HT-29 (cell line): Measurements from ENCODE around the gene ACTR3. TPM values are rescaled to one million over a fixed set of nuclear protein-coding genes. Genes with fewer than 3 reads are reported as not detected.
"Not testable (repeated sequence)": the region's sequence is repeated elsewhere in the genome, so short reads cannot be mapped to it uniquely, and the experiment has no call there.

Experiments
- DNase-seq: peaks from one replicate; pipeline ENCODE4 v3.0.0-alpha.2; 2015; ENCODE audit warnings: low spot score
- total RNA-seq: library from RNA; depleted of rRNA; stranded (reverse); fragments of >200 nt; shearing (Covaris generic); gene quantifications from 2 replicates; pipeline ENCODE4 v1.2.3, GENCODE V29; 2014

Gene ACTR3
- total RNA-seq, 1 experiment from 2014 or later, result 164 TPM

GRCh38 chr2:113905886-113906285, 16.0 kb downstream of the ACTR3 start:
- no peak for DNase-seq

DNA sequence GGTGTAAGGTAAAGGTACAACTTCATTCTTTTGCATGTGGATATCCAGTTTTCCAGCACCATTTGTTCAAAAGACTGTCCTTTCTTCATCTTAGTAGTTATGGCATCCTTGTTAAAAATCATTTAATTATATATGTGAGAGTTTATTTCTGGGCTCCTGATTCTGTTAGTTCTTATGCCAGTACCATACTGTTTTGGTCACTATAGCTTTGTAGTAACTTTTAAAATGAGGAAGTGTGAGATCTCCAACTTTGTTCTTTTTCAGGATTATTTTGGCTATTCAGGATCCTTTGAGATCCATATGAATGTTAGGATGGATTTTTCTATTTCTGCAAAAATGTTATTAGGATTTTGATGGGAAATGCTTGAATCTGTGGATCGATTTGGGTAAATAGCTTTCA, 16.8 kb downstream of the ACTR3 start:
- no peak for DNase-seq

DNA sequence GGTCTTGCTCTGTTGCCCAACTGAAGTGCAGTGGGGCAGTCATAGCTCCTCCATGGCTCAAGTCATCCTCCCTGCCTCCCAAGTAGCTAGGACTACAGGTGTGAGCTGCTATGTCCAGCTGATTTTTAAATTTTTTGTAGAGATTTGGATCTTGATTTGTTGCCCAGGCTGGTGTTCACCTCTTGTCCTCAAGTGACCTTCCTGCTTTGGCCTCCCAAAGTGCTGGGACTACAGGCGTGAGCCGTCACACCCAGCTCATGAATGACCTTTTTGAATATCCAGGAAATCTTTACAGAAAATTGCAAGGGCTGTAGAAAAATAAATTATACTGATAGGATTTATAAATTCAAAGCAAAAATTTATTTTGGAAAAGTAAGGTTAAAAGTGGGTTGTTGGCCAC, 17.4 kb downstream of the ACTR3 start:
- DNase-seq, result no peak

GRCh38 chr2:113910110-113910717, 20.3 kb downstream of the ACTR3 start:
- DNase-seq, result no peak

DNA sequence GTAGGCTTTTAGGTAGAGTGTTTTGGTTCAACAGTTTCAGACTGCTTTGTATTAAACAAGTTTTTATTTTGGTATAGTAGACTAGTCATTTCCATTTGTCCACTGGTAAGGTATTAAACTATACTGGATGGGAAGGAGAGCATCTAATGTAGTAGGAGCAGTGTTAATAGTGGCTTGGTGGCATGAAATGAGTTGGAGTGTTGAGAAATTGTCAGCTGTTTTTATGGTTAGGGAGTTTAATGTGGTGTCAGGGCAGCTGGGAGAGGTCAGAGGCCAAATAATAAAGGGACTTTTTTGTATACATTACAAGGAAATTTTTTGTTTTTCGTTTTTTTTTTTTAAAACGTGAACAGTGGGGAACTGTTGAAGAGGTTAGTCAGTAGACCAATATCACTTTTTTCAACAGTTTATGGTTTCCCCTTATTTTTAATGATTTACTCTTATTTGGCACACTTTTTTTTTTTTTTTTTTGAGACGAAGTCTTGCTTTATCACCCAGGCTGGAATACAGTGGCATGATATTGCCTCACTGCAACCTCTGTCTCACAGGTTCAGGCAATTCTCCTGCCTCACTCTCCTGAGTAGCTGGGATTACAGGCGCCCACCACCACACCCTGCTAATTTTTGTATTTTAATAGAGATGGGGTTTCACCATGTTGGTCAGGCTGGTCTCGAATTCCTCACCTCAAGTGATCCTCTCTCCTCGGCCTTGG, 21.2 kb downstream of the ACTR3 start:
- DNase-seq, result no peak

GRCh38 chr2:113915082-113915819, 25.4 kb downstream of the ACTR3 start:
- DNase-seq, result no peak

DNA sequence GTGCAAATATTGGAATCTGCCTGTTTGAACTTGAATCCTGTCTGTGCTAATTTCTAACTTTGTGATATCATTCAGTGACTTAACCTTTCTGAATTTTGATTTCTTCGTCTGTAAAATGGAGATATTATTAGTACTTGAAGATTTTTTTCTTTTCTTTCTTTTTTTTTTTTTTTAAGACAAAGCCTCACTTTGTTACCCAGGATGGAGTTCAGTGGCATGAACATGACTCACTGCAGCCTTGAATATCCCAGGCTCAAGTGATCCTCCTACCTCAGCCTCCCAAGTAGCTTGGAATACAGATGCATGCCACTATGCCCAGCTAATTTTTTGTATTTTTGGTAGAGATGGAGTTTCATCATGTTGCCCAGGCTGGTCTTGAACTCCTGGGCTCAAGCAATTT, 28.3 kb downstream of the ACTR3 start:
- DNase-seq, result no peak

- DNase-seq, result no peak
These were observed 31.1 kb downstream of the ACTR3 start for GRCh38 chr2:113920996-113921395.

DNA sequence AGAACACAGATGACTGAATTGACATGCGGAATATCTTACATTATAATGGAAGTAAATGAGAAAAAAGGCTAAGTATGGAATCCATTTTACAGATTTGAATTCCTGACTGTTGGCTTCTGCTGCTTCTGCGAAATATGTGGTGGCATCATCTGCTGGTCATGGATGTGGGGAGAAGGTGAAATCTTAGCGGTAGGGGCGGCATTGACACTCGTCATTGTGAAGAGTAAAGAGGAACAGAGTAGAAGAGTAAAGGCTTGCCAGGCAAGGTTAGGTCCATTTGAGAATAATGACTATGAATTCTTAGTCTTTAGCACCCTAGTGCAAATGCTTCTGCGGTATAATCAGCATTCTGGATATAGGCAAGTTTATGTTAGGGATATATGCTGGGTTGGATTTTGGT, 32.4 kb downstream of the ACTR3 start:
- DNase-seq, result no peak

- DNase-seq, result no peak
These were observed 32.9 kb downstream of the ACTR3 start for GRCh38 chr2:113922784-113923183.

DNA sequence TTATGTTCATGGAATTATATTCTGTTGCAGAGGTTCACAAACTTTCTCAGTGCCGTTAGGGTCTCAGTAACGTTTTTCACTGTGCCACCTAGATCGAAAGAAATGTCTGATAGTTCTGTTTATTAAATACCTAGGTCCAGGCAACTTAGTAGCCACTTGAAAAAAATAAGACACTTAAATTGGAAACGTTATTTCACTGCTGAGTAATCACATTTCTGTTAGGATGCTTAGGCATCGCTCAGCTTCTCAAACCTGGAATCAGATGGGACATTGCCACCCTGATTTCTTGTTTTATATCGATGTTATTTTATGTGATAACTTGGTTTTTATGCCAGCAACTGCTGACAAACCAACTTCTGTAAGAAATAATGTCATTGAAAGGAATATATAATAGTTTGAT, 36.0 kb downstream of the ACTR3 start:
- no peak for DNase-seq

DNA sequence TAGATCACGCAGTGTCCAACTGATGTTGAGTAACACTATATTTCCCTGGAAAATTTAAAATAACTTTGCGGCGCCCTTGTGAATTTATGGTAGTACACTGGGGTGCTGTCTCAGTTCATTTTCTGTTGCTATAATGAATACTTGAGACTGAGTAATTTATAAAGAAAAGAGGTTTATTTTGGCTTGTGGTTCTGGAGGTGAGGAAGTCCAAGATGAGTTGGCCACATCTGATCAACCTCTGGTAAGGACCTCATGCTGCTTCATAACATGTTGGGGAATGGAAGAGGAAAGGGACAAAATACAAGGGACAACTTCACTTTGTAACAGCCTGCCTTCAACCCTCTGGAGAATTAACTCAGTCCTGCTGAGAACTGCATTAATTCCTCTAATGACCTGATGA, 36.4 kb downstream of the ACTR3 start:
- DNase-seq, result no peak

DNA sequence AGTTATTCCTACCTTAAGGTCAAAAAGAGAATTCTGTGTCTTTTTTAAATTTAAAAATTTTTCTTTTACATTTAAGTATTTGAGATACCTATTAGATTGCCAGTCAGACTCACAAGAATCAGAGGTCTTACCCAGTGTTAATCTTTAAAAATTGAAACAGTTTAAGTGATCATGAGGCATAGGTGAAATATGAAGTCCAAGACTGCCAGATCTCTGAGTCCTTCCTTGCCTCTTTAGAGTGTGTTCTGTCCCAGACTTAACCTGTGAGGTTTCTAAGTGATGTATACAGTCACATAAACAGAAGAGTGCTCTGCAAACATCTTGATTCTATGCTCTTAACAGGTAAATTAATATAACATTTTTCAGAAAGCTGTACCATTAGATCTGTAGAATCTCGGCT, 40.6 kb downstream of the ACTR3 start:
- DNase-seq, result no peak

GRCh38 chr2:113937501-113937900, 47.6 kb downstream of the ACTR3 start:
- no peak for DNase-seq

DNA sequence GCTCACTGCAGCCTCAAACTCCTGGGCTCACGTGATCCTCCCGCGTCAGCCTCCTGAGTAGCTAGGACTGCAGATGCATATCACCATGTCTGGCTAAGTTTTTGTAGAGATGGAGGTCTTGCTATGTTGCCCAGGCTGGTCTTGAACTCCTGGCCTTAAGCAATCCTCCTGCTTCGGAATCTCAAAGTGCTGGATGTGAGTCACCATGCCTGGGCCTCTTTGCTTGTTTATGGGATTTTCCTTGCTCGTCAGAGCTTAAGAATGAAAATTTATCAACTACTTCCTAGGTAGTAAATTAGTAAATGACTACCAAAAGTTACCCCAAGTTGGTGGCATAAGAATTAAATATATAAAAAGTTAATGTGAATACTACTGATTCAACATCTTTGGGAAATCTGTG, 51.0 kb downstream of the ACTR3 start:
- DNase-seq, result no peak

DNA sequence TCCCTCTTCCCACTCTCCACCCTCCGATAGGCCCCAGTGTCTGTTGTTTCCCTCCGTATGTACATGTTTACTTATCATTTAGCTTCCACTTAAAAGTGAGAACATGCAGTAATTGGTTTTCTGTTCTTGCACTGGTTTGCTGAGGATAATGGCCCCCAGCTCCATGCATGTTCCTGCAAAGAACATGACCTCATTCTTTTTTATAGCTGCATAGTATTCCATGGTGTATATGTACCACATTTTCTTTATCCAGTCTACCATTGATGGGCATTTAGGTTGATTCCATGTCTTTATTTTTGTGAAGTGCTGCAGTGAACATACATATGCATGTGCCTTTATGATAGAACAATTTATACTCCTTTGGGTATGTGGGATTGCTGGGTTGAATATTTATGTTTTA, 55.9 kb downstream of the ACTR3 start:
- not testable (repeated sequence) for DNase-seq

DNA sequence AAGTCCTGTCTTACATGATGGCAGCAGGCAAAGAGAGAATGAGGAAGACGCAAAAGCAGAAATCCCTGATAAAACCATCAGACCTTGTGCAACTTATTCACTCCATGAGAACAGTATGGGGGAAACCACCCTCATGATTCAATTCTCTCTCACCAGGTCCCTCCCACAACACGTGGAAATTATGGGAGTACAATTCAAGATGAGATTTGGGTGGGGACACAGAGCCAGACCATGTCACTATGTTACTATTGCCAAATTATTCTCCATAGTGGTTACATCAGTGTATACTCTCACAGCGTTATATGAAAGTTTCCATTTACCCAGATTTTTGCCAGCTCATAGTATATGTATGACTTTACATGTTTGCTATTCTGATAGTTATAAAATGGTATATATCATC, 61.0 kb downstream of the ACTR3 start:
- DNase-seq, result not testable (repeated sequence)

DNA sequence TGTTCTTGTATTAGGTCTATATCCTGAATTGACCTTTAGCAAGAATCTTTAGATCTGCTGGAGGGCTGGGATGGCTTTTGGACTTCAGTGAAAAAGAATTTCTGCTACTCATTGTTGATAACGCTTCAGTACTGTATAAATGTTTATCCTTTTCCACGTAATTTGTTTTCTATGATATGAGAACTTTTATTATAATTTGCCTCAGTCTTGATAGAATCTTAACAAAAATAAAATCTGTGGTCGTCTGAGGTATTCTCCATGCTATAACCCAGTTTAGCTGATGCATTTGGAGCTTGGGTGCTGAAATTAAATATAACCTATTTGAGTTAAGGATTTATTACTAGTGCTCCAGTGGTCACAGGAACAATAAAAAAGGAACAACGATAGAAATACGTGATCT, 71.1 kb downstream of the ACTR3 start:
- DNase-seq, result no peak

DNA sequence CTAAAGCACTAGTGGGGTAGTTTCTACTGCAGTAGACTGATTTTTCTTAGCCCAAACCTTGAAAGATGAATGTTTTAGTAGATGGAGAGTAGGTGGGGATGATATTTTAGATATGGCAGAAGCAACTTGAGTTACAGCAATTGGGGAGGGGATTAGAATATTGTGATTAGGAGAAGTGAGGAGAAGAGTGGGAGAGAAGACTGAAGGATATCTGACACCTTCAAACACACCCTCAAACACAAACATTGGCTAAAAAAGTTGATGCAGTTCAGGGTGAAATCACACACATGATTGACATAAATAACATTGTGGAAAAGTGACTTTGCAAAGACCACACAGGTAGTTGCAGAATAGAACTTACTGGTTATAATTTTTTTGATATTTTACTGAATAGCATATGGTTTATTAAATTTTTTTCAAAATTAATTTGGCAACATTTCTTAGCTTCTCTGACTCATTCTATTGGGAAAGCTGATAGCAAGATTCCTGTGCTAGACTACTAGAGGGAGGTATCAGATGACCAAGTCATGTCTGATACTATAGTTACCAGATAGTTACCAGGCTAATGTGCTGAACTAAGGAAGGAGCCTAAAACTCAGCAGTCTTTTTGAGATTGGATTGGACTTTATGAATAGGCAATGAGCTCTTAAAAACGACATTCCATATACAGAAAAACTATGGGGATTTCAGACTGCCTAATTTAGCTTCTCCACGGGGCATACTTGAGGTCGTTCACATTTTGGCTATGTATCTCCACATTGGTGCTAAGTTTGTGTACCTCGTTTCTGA, 73.0 kb downstream of the ACTR3 start:
- DNase-seq, result no peak

DNA sequence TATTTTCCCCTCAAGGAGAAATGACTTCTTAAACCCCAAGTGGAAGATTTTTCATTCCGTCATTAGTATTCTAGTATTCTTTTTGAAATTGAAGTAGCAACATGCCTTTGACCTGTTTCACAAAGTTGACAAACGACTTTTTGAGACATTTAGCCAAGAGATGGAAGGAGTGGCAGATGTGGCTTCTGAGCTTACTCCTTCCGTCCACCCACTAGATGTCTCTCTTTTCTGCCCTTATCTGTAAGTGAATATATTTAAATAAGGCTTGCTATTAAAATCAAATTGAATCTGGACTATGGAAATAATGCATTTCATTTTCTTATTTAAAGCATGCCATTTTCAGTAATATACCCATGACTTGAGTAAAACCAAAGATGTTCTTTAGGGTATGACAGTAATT, 74.1 kb downstream of the ACTR3 start:
- no peak for DNase-seq

DNA sequence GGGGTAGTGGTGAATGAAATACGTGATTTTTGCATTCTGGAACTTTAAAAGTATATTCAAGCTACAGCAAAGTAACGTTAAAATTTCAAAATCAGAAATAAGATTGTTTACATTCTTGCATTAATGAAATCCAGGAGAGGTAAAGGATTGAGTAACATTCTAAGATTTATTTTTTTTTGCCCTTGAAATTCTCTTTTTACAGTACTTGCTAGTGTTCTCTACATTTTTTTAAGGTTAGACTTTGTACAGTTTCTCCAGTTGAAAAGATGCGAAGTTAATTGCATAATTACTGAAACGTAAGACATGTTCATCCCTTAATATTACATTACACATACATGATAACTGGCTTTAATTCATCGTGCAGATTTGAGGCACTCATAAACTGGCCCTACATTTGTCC, 74.5 kb downstream of the ACTR3 start:
- DNase-seq, result no peak

DNA sequence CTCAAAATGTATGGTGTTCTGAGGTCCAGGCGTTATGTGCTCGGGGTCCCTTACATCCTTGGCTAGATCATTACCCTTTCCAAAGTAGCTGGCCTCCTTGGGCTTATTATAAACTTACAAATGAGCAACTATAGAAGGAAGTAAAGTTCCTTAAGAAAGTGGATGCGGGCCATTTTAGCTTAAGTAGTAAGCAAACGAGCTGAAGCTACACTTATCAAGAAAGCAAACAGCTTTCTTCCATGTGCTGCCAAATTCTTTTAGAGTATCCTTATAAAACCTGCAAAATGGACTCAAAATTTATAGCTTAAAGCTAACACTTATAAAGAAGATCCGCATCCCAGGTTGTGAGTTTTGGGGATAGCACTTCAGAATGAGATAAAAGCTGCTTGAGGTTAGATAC, 75.3 kb downstream of the ACTR3 start:
- DNase-seq, result no peak
